ENCODE results near the gene SKOR2.

DNA sequence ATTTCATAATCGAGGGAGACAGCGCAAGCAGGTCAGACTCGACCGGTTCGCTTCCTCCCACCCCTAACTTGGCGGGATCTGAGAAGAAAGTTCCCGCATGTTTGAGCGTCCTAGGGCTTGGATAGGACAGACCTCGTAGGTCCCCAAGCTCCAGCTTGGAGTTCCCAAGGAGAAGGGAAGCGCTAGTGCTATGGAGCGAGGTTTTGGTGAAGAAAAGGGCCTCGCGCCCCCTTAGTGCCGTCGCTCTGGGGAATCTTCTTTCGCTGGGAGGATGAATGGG, 11.6 kb upstream of the SKOR2 start:
- TF ChIP-seq, protein P1, sequence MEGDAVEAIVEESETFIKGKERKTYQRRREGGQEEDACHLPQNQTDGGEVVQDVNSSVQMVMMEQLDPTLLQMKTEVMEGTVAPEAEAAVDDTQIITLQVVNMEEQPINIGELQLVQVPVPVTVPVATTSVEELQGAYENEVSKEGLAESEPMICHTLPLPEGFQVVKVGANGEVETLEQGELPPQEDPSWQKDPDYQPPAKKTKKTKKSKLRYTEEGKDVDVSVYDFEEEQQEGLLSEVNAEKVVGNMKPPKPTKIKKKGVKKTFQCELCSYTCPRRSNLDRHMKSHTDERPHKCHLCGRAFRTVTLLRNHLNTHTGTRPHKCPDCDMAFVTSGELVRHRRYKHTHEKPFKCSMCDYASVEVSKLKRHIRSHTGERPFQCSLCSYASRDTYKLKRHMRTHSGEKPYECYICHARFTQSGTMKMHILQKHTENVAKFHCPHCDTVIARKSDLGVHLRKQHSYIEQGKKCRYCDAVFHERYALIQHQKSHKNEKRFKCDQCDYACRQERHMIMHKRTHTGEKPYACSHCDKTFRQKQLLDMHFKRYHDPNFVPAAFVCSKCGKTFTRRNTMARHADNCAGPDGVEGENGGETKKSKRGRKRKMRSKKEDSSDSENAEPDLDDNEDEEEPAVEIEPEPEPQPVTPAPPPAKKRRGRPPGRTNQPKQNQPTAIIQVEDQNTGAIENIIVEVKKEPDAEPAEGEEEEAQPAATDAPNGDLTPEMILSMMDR (conservative IDR thresholded peaks at IDR 0.05; ENCODE audit: low read length), result no peak
- TF ChIP-seq EZH2phosphoT487 (IDR thresholded peaks at IDR 0.05; ENCODE audit: borderline replicate concordance), result no peak

Measured in Loucy (cell line).